Loucy (cell line): ENCODE measurements around the gene ZNF620.

ENCODE experiments used
- H2AFZ ChIP-seq: fragments of 200-600 bp; sonication (generic); 2 replicates; pipeline ENCODE4 v1.6.0; 2016; ENCODE audit warnings: antibody characterized with exemption, mild to moderate bottlenecking, low read length, moderate library complexity
- H3F3A ChIP-seq: fragments of 200-600 bp; 2 replicates; pipeline ENCODE4 v1.6.0; 2016; ENCODE audit warnings: antibody characterized with exemption, low read depth, mild to moderate bottlenecking
- H3K27me3 ChIP-seq: fragments of 200-600 bp; sonication (generic); 2 replicates; pipeline ENCODE4 v1.6.1; 2014; ENCODE audit warnings: low read length, mild to moderate bottlenecking; ENCODE audit not compliant: insufficient read depth, poor library complexity, severe bottlenecking
- H3K36me3 ChIP-seq: fragments of 200-600 bp; sonication (generic); 2 replicates; pipeline ENCODE4 v1.6.1; 2016; ENCODE audit warnings: low read length; ENCODE audit not compliant: insufficient read depth
- H3K4me1 ChIP-seq: fragments of 200-600 bp; sonication (generic); 2 replicates; pipeline ENCODE4 v1.5.1; 2014; ENCODE audit warnings: low read length, mild to moderate bottlenecking; ENCODE audit not compliant: insufficient read depth, poor library complexity, severe bottlenecking
- H3K4me2 ChIP-seq: fragments of 200-600 bp; sonication (generic); 2 replicates; pipeline ENCODE4 v1.6.0; 2014; ENCODE audit warnings: antibody characterized with exemption, low read length, low read depth, mild to moderate bottlenecking; ENCODE audit not compliant: poor library complexity, severe bottlenecking
- H3K4me3 ChIP-seq: fragments of 200-600 bp; sonication (generic); 2 replicates; pipeline ENCODE4 v1.5.1; 2014; ENCODE audit warnings: low read length, mild to moderate bottlenecking, mixed read lengths; ENCODE audit not compliant: poor library complexity, severe bottlenecking
- H3K79me2 ChIP-seq: fragments of 200-600 bp; sonication (generic); 2 replicates; pipeline ENCODE4 v1.6.1; 2014; ENCODE audit warnings: low read length; ENCODE audit not compliant: insufficient read depth
- H3K9ac ChIP-seq: fragments of 200-600 bp; sonication (generic); 2 replicates; pipeline ENCODE4 v1.6.0; 2014; ENCODE audit warnings: mild to moderate bottlenecking, low read depth, low read length, moderate library complexity; ENCODE audit not compliant: poor library complexity, severe bottlenecking
- H3K9me2 ChIP-seq: fragments of 200-600 bp; sonication (generic); replicated peaks from 2 replicates; pipeline ENCODE4 v1.6.1; 2016; ENCODE audit warnings: low read depth, low read length, mixed read lengths
- H3K9me3 ChIP-seq: fragments of 200-600 bp; sonication (generic); 2 replicates; pipeline ENCODE4 v1.6.1; 2014; ENCODE audit warnings: mild to moderate bottlenecking, antibody characterized with exemption, low read length, low read depth; ENCODE audit not compliant: insufficient read depth
- H4K20me1 ChIP-seq: fragments of 200-600 bp; sonication (generic); 2 replicates; pipeline ENCODE4 v1.6.0; 2014; ENCODE audit warnings: antibody characterized with exemption, low read length, mild to moderate bottlenecking; ENCODE audit not compliant: insufficient read depth, poor library complexity, severe bottlenecking
- CTCF ChIP-seq: fragments of 200-600 bp; sonication (generic); conservative IDR thresholded peaks from 2 replicates; pipeline ENCODE4 v1.5.1; 2014; ENCODE audit warnings: mild to moderate bottlenecking, antibody characterized with exemption, low read length
- EZH2phosphoT487 ChIP-seq: fragments of 200-600 bp; IDR thresholded peaks from 2 replicates; pipeline ENCODE4 v1.6.1; 2018; ENCODE audit warnings: antibody characterized with exemption, mild to moderate bottlenecking, moderate library complexity, borderline replicate concordance

The ZNF620 gene

GRCh38 chr3:40499952-40500351, 5.9 kb upstream of the ZNF620 start:
- H3K9me2 ChIP-seq = no peaks in the 10 kb centered on the region
- H3K4me3 ChIP-seq = no peak overlapping the region
- H3F3A ChIP-seq = no peaks in the 10 kb centered on the region
- no peaks in the 10 kb centered on the region for H3K79me2 ChIP-seq
- H3K9ac ChIP-seq = no peak overlapping the region
- H3K36me3 ChIP-seq = no peaks in the 10 kb centered on the region
- H4K20me1 ChIP-seq = no peaks in the 10 kb centered on the region
- H3K9me3 ChIP-seq = no peaks in the 10 kb centered on the region
- TF ChIP-seq CTCF (no peak), EZH2phosphoT487 (no peak)
- no peak overlapping the region for H2AFZ ChIP-seq
- no peaks in the 10 kb centered on the region for H3K4me1 ChIP-seq
- no peaks in the 10 kb centered on the region for H3K27me3 ChIP-seq
- no peak overlapping the region for H3K4me2 ChIP-seq

- no peak overlapping the region for H3K4me3 ChIP-seq
- no peak overlapping the region for H2AFZ ChIP-seq
- H3K79me2 ChIP-seq = peaks cover 7% of the 10 kb centered on the region; the same call in 1 of the 2 replicates
- no peak for TF ChIP-seq CTCF
- TF ChIP-seq EZH2phosphoT487 = no peak
- H4K20me1 ChIP-seq = no peaks in the 10 kb centered on the region
- H3K9ac ChIP-seq = no peak overlapping the region
- no peaks in the 10 kb centered on the region for H3K36me3 ChIP-seq
- no peak overlapping the region for H3K4me2 ChIP-seq
- H3K27me3 ChIP-seq = no peaks in the 10 kb centered on the region
- H3F3A ChIP-seq = no peaks in the 10 kb centered on the region
- no peaks in the 10 kb centered on the region for H3K9me2 ChIP-seq
- H3K4me1 ChIP-seq = peaks cover 5% of the 10 kb centered on the region
- H3K9me3 ChIP-seq = no peaks in the 10 kb centered on the region
Observed at GRCh38 chr3:40502034-40502433, 3.8 kb upstream of the ZNF620 start.

- no peaks in the 10 kb centered on the region for H3K9me3 ChIP-seq
- H3K36me3 ChIP-seq = no peaks in the 10 kb centered on the region
- H3K4me3 ChIP-seq = peak overlapping the region; percentile 95
- H3F3A ChIP-seq = no peaks in the 10 kb centered on the region
- H3K79me2 ChIP-seq = peaks cover 7% of the 10 kb centered on the region; the same call in 1 of the 2 replicates
- H2AFZ ChIP-seq = peak overlapping the region; percentile 100; the same call in 1 of the 2 replicates
- peak overlapping the region; percentile 98 for H3K4me2 ChIP-seq
- no peak for TF ChIP-seq CTCF
- peak overlapping the region; percentile 73 for H3K9ac ChIP-seq
- peaks cover 9% of the 10 kb centered on the region for H3K4me1 ChIP-seq
- H3K27me3 ChIP-seq = no peaks in the 10 kb centered on the region
- H3K9me2 ChIP-seq = no peaks in the 10 kb centered on the region
- H4K20me1 ChIP-seq = no peaks in the 10 kb centered on the region
Observed at GRCh38 chr3:40504636-40505430, 1.0 kb upstream of the ZNF620 start.
